Measurements from ENCODE around the gene C19orf44.

GRCh38 chr19:16461630-16462051 is 34.6 kb upstream of the C19orf44 start:
- TF ChIP-seq CTCF (conservative IDR thresholded peaks at IDR 0.05; ENCODE audit: low read depth in 2 of 2): no peak
- no peak for TF ChIP-seq POLR2AphosphoS5 (IDR thresholded peaks at IDR 0.05; ENCODE audit: low read depth)
- no peak for TF ChIP-seq EZH2 (IDR thresholded peaks at IDR 0.05; ENCODE audit: low read depth, unreplicated experiment)
- no peak for TF ChIP-seq EZH2phosphoT487 (IDR thresholded peaks at IDR 0.05; ENCODE audit: unreplicated experiment)
- TF ChIP-seq ZNF114 (CRISPR knock-in tag; IDR thresholded peaks at IDR 0.05): no peak
- no peak for TF ChIP-seq REST (IDR thresholded peaks at IDR 0.05; ENCODE audit: unreplicated experiment)
- no peak for TF ChIP-seq JUNB (IDR thresholded peaks at IDR 0.05; ENCODE audit: unreplicated experiment)
- no peak for TF ChIP-seq CREB1 (CRISPR knock-in tag; IDR thresholded peaks at IDR 0.05; ENCODE audit: low read depth)
- no peak for TF ChIP-seq ETS1 (IDR thresholded peaks at IDR 0.05)
- TF ChIP-seq STAT1 (IDR thresholded peaks at IDR 0.05; ENCODE audit: unreplicated experiment): no peak
